SU-DHL-6 (cell line): ENCODE data around the gene KY.

Source experiments
- H2AFZ ChIP-seq: fragments of 200-600 bp; sonication (generic); 2 replicates; pipeline ENCODE4 v1.6.1; 2014; ENCODE audit warnings: low read depth, mild to moderate bottlenecking, moderate library complexity, mixed read lengths, antibody characterized with exemption, low read length; ENCODE audit not compliant: severe bottlenecking
- H3F3A ChIP-seq: fragments of 200-600 bp; shearing (Covaris generic); 2 replicates; pipeline ENCODE4 v1.6.0; 2016; ENCODE audit warnings: antibody characterized with exemption, mild to moderate bottlenecking; ENCODE audit not compliant: insufficient read depth
- H3K27ac ChIP-seq: fragments of 200-600 bp; sonication (generic); 2 replicates; pipeline ENCODE4 v1.5.1; 2016; ENCODE audit warnings: low read depth, mild to moderate bottlenecking, low read length, moderate library complexity, mixed read lengths
- H3K27me3 ChIP-seq: fragments of 200-600 bp; sonication (generic), shearing (Covaris generic); 2 replicates; pipeline ENCODE4 v1.6.0; 2014; ENCODE audit warnings: mild to moderate bottlenecking, low read length
- H3K36me3 ChIP-seq: fragments of 200-600 bp; sonication (generic); 2 replicates; pipeline ENCODE4 v1.6.1; 2014; ENCODE audit warnings: mild to moderate bottlenecking, low read length, mixed read lengths
- H3K4me2 ChIP-seq: fragments of 300-600, 200-600 bp; shearing (Covaris generic), sonication (generic); 2 replicates; pipeline ENCODE4 v1.6.0; 2014; ENCODE audit warnings: low read length, low read depth, mild to moderate bottlenecking; ENCODE audit not compliant: poor library complexity, severe bottlenecking
- H3K4me3 ChIP-seq: fragments of 200-600 bp; sonication (generic); 2 replicates; pipeline ENCODE4 v1.5.1; 2014; ENCODE audit warnings: antibody characterized with exemption, low read length, mild to moderate bottlenecking, mixed read lengths; ENCODE audit not compliant: insufficient read depth, poor library complexity, severe bottlenecking
- H3K79me2 ChIP-seq: fragments of 200-600 bp; sonication (generic); 2 replicates; pipeline ENCODE4 v1.6.1; 2014; ENCODE audit warnings: mild to moderate bottlenecking, low read length, moderate library complexity; ENCODE audit not compliant: insufficient read depth
- H3K9ac ChIP-seq: fragments of 200-600 bp; sonication (generic); 2 replicates; pipeline ENCODE4 v1.7.0; 2014; ENCODE audit warnings: mild to moderate bottlenecking, low read length
- H3K9me2 ChIP-seq: fragments of 200-600 bp; sonication (generic); replicated peaks from 2 replicates; pipeline ENCODE4 v1.6.1; 2014; ENCODE audit warnings: low read length; ENCODE audit not compliant: insufficient read depth
- H3K9me3 ChIP-seq: fragments of 200-600 bp; sonication (generic); 2 replicates; pipeline ENCODE4 v1.6.1; 2014; ENCODE audit warnings: low read length, mixed read lengths; ENCODE audit not compliant: insufficient read depth
- H4K20me1 ChIP-seq: fragments of 200-600 bp; sonication (generic); 2 replicates; pipeline ENCODE4 v1.6.1; 2014; ENCODE audit warnings: low read depth, mild to moderate bottlenecking, antibody characterized with exemption, low read length, moderate library complexity, mixed read lengths
- EZH2phosphoT487 ChIP-seq: fragments of 200-600 bp; sonication (generic), shearing (Covaris generic); conservative IDR thresholded peaks from 2 replicates; pipeline ENCODE4 v1.6.1; 2018; ENCODE audit warnings: mild to moderate bottlenecking, antibody characterized with exemption, low read length, moderate library complexity, mixed read lengths
- TF ChIP-seq, protein P1 (sequence below): fragments of 200-600 bp; sonication (generic); IDR thresholded peaks from one replicate; pipeline ENCODE4 v1.5.1; 2017; ENCODE audit warnings: antibody characterized with exemption, mild to moderate bottlenecking, low read length, moderate library complexity; ENCODE audit not compliant: insufficient read depth, poor library complexity, severe bottlenecking

The KY gene

DNA sequence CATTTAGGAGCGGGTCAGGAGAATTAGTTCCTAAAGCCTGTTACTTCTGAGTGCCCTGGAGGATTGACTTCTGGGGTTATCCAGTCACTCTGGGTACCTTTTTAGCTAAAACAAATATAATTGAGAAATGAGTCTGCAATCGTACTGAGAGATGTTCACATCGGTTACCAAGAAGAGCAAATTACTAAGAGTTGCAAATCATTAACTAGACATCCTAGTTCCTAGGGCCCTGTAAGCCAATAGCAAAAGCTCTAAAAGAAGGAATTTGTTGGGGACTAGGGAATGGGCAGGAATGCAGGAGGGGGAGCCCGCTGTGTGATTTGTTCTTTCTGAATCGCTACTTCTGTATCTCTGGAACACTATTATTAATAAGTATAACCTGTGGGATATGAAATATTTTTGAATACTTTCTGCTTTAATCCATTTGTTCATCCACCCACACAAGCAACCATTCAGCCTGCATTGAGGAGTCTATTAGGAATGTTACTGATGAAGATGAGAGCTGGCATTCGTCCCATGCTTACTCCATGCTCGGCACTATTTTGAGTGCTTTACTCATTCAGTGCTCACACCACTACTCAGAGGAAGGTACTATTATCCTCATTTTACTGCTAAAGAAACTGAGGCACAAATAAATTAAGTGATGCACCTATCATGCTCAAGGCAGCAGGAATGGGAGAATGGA lies 31.5 kb upstream of the KY start:
- Histone ChIP-seq H3K79me2 (no peaks in the 10 kb centered on the region), H4K20me1 (no peaks in the 10 kb centered on the region), H3K9ac (no peak overlapping the region), H3K4me3 (no peak overlapping the region), H3K4me2 (no peak overlapping the region), H3K9me3 (no peaks in the 10 kb centered on the region), H3K9me2 (no peaks in the 10 kb centered on the region), H3K27me3 (no peaks in the 10 kb centered on the region), H3F3A (no peaks in the 10 kb centered on the region), H2AFZ (no peak overlapping the region), H3K27ac (no peak overlapping the region), H3K36me3 (no peaks in the 10 kb centered on the region)
- no peak for TF ChIP-seq EZH2phosphoT487
- TF ChIP-seq, protein P1, sequence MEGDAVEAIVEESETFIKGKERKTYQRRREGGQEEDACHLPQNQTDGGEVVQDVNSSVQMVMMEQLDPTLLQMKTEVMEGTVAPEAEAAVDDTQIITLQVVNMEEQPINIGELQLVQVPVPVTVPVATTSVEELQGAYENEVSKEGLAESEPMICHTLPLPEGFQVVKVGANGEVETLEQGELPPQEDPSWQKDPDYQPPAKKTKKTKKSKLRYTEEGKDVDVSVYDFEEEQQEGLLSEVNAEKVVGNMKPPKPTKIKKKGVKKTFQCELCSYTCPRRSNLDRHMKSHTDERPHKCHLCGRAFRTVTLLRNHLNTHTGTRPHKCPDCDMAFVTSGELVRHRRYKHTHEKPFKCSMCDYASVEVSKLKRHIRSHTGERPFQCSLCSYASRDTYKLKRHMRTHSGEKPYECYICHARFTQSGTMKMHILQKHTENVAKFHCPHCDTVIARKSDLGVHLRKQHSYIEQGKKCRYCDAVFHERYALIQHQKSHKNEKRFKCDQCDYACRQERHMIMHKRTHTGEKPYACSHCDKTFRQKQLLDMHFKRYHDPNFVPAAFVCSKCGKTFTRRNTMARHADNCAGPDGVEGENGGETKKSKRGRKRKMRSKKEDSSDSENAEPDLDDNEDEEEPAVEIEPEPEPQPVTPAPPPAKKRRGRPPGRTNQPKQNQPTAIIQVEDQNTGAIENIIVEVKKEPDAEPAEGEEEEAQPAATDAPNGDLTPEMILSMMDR, result no peak

DNA sequence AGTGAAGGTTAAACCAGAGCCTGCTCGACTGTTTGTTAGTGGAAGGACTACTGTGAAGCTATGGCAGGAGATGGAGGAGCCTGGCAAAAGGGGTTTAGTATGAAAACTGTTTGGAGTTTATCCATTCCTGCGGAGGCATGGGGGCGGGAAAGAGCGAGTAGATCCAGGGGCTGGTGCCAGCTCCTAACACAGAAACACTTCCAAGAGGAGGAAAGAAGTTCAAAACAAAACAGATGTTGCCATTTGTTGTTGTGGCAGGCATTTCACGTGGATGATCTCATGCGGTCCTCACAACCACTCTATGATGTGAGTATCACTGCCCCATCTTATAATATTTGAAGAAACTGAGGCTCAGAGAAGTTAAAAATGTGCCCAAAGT lies 30.7 kb upstream of the KY start:
- Histone ChIP-seq H3K36me3 (no peaks in the 10 kb centered on the region), H3K27ac (no peak overlapping the region), H3K79me2 (no peaks in the 10 kb centered on the region), H3K27me3 (no peaks in the 10 kb centered on the region), H3K9me3 (no peaks in the 10 kb centered on the region), H3K9ac (no peak overlapping the region), H3K4me3 (no peak overlapping the region), H2AFZ (no peak overlapping the region), H3F3A (no peaks in the 10 kb centered on the region), H4K20me1 (no peaks in the 10 kb centered on the region), H3K9me2 (no peaks in the 10 kb centered on the region), H3K4me2 (no peak overlapping the region)
- no peak for TF ChIP-seq EZH2phosphoT487
- TF ChIP-seq, protein P1, result no peak

GRCh38 chr3:134680796-134681521 lies 30.1 kb upstream of the KY start:
- Histone ChIP-seq H3K27me3 (no peaks in the 10 kb centered on the region), H3K79me2 (no peaks in the 10 kb centered on the region), H3K9me2 (no peaks in the 10 kb centered on the region), H4K20me1 (no peaks in the 10 kb centered on the region), H3K36me3 (no peaks in the 10 kb centered on the region), H3K9ac (no peak overlapping the region), H3F3A (no peaks in the 10 kb centered on the region), H3K4me3 (no peak overlapping the region), H2AFZ (no peak overlapping the region), H3K27ac (no peak overlapping the region), H3K9me3 (no peaks in the 10 kb centered on the region), H3K4me2 (no peak overlapping the region)
- TF ChIP-seq, protein P1, result no peak
- no peak for TF ChIP-seq EZH2phosphoT487
